Testis (tissue), 5 donors: Measurements from ENCODE around the gene FKBP2. TPM values are rescaled to one million over a fixed set of nuclear protein-coding genes. Genes with fewer than 3 reads are reported as not detected.

Experiments
- DNase-seq: peaks from one replicate; pipeline ENCODE4 v3.0.0-alpha.2; 2019
- H3K27ac ChIP-seq, 2 donors: fragments of 200-600 bp; sonication (generic); one replicate each; pipeline ENCODE4 v1.5.1; 2019
- H3K27me3 ChIP-seq: fragments of 200-600 bp; sonication (generic); one replicate; pipeline ENCODE4 v1.5.1; 2019
- H3K36me3 ChIP-seq: fragments of 200-600 bp; sonication (generic); one replicate; pipeline ENCODE4 v1.5.1; 2017; ENCODE audit warnings: low read depth; ENCODE audit errors: missing control alignments
- H3K4me1 ChIP-seq: fragments of 200-600 bp; sonication (generic); one replicate; pipeline ENCODE4 v1.5.1; 2019
- H3K4me3 ChIP-seq, 2 donors: fragments of 200-600 bp; sonication (generic); one replicate each; pipeline ENCODE4 v1.5.1; 2017 to 2019
- H3K9me3 ChIP-seq: fragments of 200-600 bp; sonication (generic); one replicate; pipeline ENCODE4 v1.5.1; 2017
- POLR2A ChIP-seq: fragments of 450-650 bp; IDR thresholded peaks from one replicate; pipeline ENCODE4 v1.6.1; 2017; ENCODE audit warnings: antibody characterized with exemption, mild to moderate bottlenecking, moderate library complexity
- WGBS, 2 donors: methylation state at CpG; one replicate each; pipeline ENCODE4 v1.1.5; 2018; 5-methylcytosine and 5-hydroxymethylcytosine counted together
- intact Hi-C: fragments of 100-400 bp; cut with DNase I; formaldehyde crosslinking; loops from one replicate; pipeline ENCODE4 v1.15.1; 2023; ENCODE audit warnings: low total_unique reads
- long read RNA-seq, 2 donors: transcript quantifications; one replicate each; lab custom pipeline, GENCODE V29; 2026
- polyA plus RNA-seq: library from polyadenylated mRNA; stranded (reverse); fragments of 350-450 nt; fragmentation: Illumina TruSeq; extraction: RNeasy Lipid Tissue Mini Kit (QIAGEN cat#74804); gene quantifications from one replicate; pipeline ENCODE4 v1.2.3, GENCODE V29; 2014; ENCODE audit warnings: low read depth, low replicate concordance; ENCODE audit not compliant: insufficient read depth
- total RNA-seq, 2 donors: library from RNA; depleted of rRNA; stranded (reverse); fragments of >200 nt; gene quantifications; one replicate each; pipeline ENCODE4 v1.2.3, GENCODE V29; 2016
- TF ChIP-seq, protein P1 (sequence below), 3 experiments: fragments of 450-650 bp in 2 of 3; fragments of 200-600 bp in 1 of 3; sonication (generic) in 1 of 3; IDR thresholded peaks; one replicate each; pipeline ENCODE4 v1.5.1; 2016 to 2019; ENCODE audit warnings: antibody characterized with exemption in 3 of 3, mild to moderate bottlenecking in 2 of 3, moderate library complexity in 1 of 3

The FKBP2 gene
- total RNA-seq (100 to 1,000 TPM; 151 to 159 TPM), polyA plus RNA-seq (159 TPM)
- long read RNA-seq, donor 1, transcript FKBP2-202 (6 exons, 1,002 nt) = minor isoform, 13 of 113 reads
- long read RNA-seq, donor 1, transcript FKBP2-201 (6 exons, 657 nt) = major isoform, 66 of 113 reads
- long read RNA-seq, donor 1, partial matches to known transcripts = 26 of 113 reads
- long read RNA-seq, donor 1, other reads (novel, unspliced or antisense) = 6 of 113 reads
- long read RNA-seq, donor 2, transcript FKBP2-201 (6 exons, 657 nt) = major isoform, 37 of 73 reads
- long read RNA-seq, donor 2, transcript FKBP2-202 (6 exons, 1,002 nt) = minor isoform, 5 of 73 reads
- long read RNA-seq, donor 2, partial matches to known transcripts = 31 of 73 reads
- long read RNA-seq, donor 2, other reads (novel, unspliced or antisense) = 0 of 73 reads

DNA sequence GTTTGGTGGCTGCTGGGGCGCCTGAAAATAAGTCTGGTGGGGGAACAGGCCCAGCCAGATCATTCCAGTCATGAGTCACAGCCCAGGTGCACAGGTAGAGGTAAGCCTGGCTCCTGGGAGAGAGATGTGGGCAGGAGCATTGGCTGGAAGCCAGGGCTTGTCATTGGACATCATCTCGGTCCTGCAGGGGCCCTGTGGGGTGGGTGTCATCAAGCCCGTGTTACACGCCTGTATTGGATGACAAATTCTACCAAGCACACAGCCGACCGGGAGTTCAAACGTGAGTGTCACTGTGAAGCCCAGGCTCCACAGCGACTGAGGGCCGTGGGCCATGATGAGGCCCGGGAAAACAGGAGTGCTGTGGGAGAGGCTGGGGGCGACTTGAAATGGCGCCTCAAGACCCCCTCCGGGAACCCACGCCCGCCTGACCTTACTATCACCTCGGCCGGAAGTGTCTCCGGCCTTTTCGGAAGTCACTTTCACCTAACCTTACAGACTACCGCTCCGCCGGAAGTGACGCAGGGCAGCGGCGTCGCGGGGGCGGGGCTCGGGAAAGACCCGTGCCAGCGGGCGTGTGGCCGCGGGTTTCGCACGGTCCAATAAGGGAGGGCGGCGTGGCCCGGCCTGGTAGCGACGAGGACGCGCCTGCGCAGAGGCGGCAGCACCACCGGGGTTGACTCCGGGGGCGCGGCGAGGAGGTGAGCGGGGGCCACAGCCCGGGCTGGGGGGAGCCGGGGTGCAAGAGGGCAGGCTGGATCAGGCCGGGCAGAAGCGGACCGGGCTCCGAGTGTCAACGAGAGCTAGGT lies at the start of gene FKBP2:
Gene FKBP2 (plus strand): TSS at position 661 of the 806 bp plus-strand sequence. CDS start 1,293 bp downstream, outside the sequence.
- peaks cover 34% of the 10 kb centered on the region for H3K4me1 ChIP-seq
- no peaks in the 10 kb centered on the region for H3K36me3 ChIP-seq
- DNase-seq = peak; percentile 97
- no peaks in the 10 kb centered on the region for H3K27me3 ChIP-seq
- intact Hi-C loops = no loop called here
- peak within 1 kb of the TSS; percentile 92 to 99 for H3K27ac ChIP-seq
- H3K9me3 ChIP-seq = no peaks in the 10 kb centered on the region
- H3K4me3 ChIP-seq = peak within 1 kb of the TSS; percentile 68 to 97
- TF ChIP-seq POLR2A = no peak
- TF ChIP-seq, protein P1, sequence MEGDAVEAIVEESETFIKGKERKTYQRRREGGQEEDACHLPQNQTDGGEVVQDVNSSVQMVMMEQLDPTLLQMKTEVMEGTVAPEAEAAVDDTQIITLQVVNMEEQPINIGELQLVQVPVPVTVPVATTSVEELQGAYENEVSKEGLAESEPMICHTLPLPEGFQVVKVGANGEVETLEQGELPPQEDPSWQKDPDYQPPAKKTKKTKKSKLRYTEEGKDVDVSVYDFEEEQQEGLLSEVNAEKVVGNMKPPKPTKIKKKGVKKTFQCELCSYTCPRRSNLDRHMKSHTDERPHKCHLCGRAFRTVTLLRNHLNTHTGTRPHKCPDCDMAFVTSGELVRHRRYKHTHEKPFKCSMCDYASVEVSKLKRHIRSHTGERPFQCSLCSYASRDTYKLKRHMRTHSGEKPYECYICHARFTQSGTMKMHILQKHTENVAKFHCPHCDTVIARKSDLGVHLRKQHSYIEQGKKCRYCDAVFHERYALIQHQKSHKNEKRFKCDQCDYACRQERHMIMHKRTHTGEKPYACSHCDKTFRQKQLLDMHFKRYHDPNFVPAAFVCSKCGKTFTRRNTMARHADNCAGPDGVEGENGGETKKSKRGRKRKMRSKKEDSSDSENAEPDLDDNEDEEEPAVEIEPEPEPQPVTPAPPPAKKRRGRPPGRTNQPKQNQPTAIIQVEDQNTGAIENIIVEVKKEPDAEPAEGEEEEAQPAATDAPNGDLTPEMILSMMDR (IDR thresholded peaks at IDR 0.05) = no peak
- WGBS, 2 donors = 1 to 3% methylated on average over 13 to 58 of the region's 58 CpGs

DNA sequence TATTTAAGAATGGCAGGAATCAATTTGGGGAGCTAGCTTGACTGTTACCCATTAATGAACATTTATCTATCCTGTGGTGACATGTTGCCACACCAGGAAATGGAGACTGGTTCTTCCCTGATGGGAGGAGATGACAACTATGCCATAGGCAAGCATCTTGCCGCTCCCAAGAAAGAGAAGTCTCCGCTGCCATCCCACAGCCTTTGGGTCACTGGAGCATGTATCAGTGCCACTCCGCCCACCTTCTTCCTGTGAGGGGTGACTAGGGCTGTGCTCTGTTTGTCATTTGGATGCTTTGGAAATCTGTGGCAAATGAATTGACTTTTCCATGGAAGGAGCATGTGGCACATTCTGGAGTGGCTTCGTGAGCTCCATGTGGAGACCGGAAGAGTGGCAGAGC lies 48.5 kb upstream of the FKBP2 start:
- TF ChIP-seq POLR2A = no peak
- 93 to 98% methylated on average over 5 of the region's 5 CpGs for WGBS, 2 donors
- no peak overlapping the region for H3K27ac ChIP-seq
- intact Hi-C loops = no loop called here
- no peaks in the 10 kb centered on the region for H3K36me3 ChIP-seq
- H3K4me3 ChIP-seq = no peak overlapping the region
- no peaks in the 10 kb centered on the region for H3K27me3 ChIP-seq
- no peaks in the 10 kb centered on the region for H3K4me1 ChIP-seq
- no peaks in the 10 kb centered on the region for H3K9me3 ChIP-seq
- DNase-seq = no peak

DNA sequence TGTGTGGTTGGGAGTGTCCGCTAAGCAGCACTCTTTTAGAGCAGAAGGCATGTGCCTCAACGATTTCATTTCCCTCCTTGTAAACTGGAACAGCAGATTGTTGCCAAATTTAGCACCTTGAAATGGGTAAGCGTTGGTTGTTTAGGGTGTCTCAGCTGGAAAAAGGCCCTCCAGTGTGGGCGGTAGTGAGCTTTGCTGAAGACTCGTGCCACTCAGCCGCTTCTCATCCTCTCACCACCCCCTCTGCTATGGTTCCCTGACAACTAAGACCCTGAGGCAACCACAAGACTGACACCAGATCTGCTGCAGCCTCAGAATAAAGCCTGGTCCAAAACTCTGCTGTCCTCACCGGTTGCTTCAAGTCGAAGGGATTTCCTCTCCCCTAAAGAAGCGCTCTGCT lies 44.3 kb upstream of the FKBP2 start:
- intact Hi-C loops = no loop called here
- no peak overlapping the region for H3K4me3 ChIP-seq
- WGBS, 2 donors = 76 to 89% methylated on average over 9 of the region's 9 CpGs
- TF ChIP-seq POLR2A = no peak
- TF ChIP-seq, protein P1 (IDR thresholded peaks at IDR 0.05) = no peak
- H3K27me3 ChIP-seq = no peaks in the 10 kb centered on the region
- DNase-seq = no peak
- H3K4me1 ChIP-seq = no peaks in the 10 kb centered on the region
- H3K27ac ChIP-seq = no peak overlapping the region
- H3K36me3 ChIP-seq = no peaks in the 10 kb centered on the region
- H3K9me3 ChIP-seq = no peaks in the 10 kb centered on the region

DNA sequence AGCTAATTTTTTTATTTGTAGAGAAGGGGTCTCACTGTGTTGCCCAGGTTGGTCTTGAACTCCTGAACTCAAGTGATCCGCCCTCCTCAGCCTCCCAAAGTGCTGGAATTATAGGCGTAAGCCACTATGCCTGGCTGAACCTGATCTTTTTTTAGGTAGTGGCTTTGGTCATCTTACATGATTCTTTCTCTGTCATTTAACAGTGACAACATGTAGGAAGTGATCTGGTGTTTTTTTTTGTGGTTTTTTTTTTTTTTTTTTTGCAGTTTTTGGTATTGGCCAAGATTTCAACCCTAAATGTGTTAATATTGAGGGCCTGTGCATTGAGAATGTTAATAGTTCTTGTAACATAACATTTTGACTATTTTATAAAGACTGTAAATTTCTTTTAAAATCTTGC lies 42.4 kb upstream of the FKBP2 start:
- Histone ChIP-seq H3K9me3 (no peaks in the 10 kb centered on the region), H3K27me3 (no peaks in the 10 kb centered on the region), H3K4me1 (no peaks in the 10 kb centered on the region), H3K36me3 (no peaks in the 10 kb centered on the region), H3K4me3 (no peak overlapping the region), H3K27ac (no peak overlapping the region)
- no peak for DNase-seq
- 100% methylated on average over 2 of the region's 2 CpGs for WGBS, 2 donors
- TF ChIP-seq, protein P1 (IDR thresholded peaks at IDR 0.05) = no peak
- no peak for TF ChIP-seq POLR2A
- intact Hi-C loops = no loop called here

DNA sequence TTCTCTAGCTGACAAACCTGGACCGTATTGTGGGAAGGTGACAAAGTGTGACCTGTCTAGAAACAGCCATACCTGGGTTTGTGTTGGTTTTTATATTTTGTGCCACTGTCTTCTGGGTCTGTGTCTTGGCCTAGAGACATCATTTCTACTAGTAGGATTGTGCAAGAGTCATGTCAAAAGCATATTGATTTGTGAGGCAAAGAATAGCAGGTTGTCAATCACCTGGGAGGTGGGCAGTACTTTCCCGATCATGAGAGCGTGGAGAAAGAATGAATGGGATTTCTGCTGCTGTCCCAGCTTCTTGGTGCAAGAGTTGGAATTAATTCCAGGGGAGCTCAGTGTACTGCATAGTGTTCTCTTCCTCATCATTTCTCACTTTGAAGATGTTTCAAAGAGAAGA lies 39.4 kb upstream of the FKBP2 start:
- no peak for TF ChIP-seq POLR2A
- TF ChIP-seq, protein P1 (IDR thresholded peaks at IDR 0.05) = no peak
- Histone ChIP-seq H3K27ac (no peak overlapping the region), H3K4me1 (peaks cover 4% of the 10 kb centered on the region), H3K4me3 (no peak overlapping the region), H3K27me3 (no peaks in the 10 kb centered on the region), H3K9me3 (no peaks in the 10 kb centered on the region), H3K36me3 (no peaks in the 10 kb centered on the region)
- DNase-seq = no peak
- 84 to 89% methylated on average over 3 of the region's 3 CpGs for WGBS, 2 donors
- intact Hi-C loops = loop anchor here (10.0 kb wide), 1 partner anchor 93 kb away; the partner anchor contains the start of gene KCNK4
